Osteoblast (primary cell): ENCODE results near the gene ERGIC3. TPM values are rescaled to one million over a fixed set of nuclear protein-coding genes. Genes with fewer than 3 reads are reported as not detected.

Source experiments
- DNase-seq: peaks from one replicate; pipeline ENCODE4 v3.0.0; 2011; ENCODE audit warnings: low spot score, mixed read lengths; ENCODE audit not compliant: insufficient read length; ENCODE audit errors: missing footprints
- H2AFZ ChIP-seq: 2 replicates; pipeline ENCODE4 v1.6.0; 2011; ENCODE audit warnings: mild to moderate bottlenecking, low read length
- H3K27ac ChIP-seq: 2 replicates; pipeline ENCODE4 v1.5.1; 2011; ENCODE audit warnings: mild to moderate bottlenecking, low read depth, low read length, moderate library complexity
- H3K27me3 ChIP-seq: 2 replicates; pipeline ENCODE4 v1.6.0; 2012; ENCODE audit warnings: mild to moderate bottlenecking, control low read depth, inconsistent platforms, low read length, moderate library complexity; ENCODE audit not compliant: insufficient read depth
- H3K36me3 ChIP-seq: 2 replicates; pipeline ENCODE4 v1.5.1; 2011; ENCODE audit warnings: mild to moderate bottlenecking, low read length, control low read depth, moderate library complexity; ENCODE audit not compliant: insufficient read depth
- H3K4me1 ChIP-seq: 2 replicates; pipeline ENCODE4 v1.5.1; 2011; ENCODE audit warnings: mild to moderate bottlenecking, low read length, control low read depth, moderate library complexity; ENCODE audit not compliant: insufficient read depth
- H3K4me2 ChIP-seq: 2 replicates; pipeline ENCODE4 v1.6.0; 2011; ENCODE audit warnings: mild to moderate bottlenecking, low read length; ENCODE audit not compliant: insufficient read depth
- H3K4me3 ChIP-seq: fragments of 200-600 bp; sonication (generic); 3 replicates; pipeline ENCODE4 v1.5.1; 2012; ENCODE audit warnings: mild to moderate bottlenecking, low read length, inconsistent platforms; ENCODE audit not compliant: insufficient read depth
- H3K79me2 ChIP-seq: 2 replicates; pipeline ENCODE4 v1.6.0; 2012; ENCODE audit warnings: mild to moderate bottlenecking, low read length, control low read depth, inconsistent platforms; ENCODE audit not compliant: insufficient read depth
- H3K9me3 ChIP-seq: 2 replicates; pipeline ENCODE4 v1.5.1; 2011; ENCODE audit warnings: low read depth, low read length, control low read depth
- H4K20me1 ChIP-seq: 2 replicates; pipeline ENCODE4 v1.6.0; 2012; ENCODE audit warnings: mild to moderate bottlenecking, low read length, control low read depth; ENCODE audit not compliant: insufficient read depth
- CTCF ChIP-seq: IDR thresholded peaks from 2 replicates; pipeline ENCODE4 v1.5.1; 2011; ENCODE audit warnings: mild to moderate bottlenecking, low read depth, low read length, moderate library complexity; ENCODE audit errors: extremely low read depth
- total RNA-seq: library from RNA; depleted of rRNA; stranded (reverse); fragments of >200 nt; gene quantifications from 2 replicates; pipeline ENCODE4 v1.2.3, GENCODE V29; 2012

Gene ERGIC3
- total RNA-seq, 1 donor = 538 TPM

- Histone ChIP-seq H3K36me3 (peaks cover 69% of the 10 kb centered on the region), H3K4me2 (no peak overlapping the region), H3K27ac (no peak overlapping the region)
Measured at GRCh38 chr20:35503841-35504561, 37.9 kb upstream of the ERGIC3 start.

DNA sequence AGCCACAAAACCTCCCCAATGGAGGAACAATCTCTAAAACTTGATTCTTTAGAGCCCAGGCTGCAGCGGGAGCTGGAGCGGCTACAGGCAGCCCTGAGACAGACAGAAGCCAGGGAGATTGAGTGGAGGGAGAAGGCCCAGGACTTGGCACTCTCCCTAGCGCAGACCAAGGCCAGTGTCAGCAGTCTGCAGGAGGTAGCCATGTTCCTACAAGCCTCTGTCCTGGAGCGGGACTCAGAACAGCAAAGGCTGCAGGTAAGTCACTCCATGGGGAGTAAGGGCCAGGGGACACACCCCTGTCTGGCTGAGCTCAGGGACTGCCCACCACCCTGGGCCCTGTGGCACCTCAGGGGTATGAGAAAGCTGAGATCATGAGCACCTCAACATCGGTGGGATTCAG, 37.1 kb upstream of the ERGIC3 start:
- no peak for DNase-seq
- no peak overlapping the region for H3K4me3 ChIP-seq
- no peak overlapping the region for H3K4me2 ChIP-seq
- H3K79me2 ChIP-seq = no peaks in the 10 kb centered on the region
- H2AFZ ChIP-seq = no peak overlapping the region
- H3K9me3 ChIP-seq = no peaks in the 10 kb centered on the region
- H4K20me1 ChIP-seq = peaks cover 9% of the 10 kb centered on the region
- no peak overlapping the region for H3K27ac ChIP-seq
- peaks cover 7% of the 10 kb centered on the region for H3K4me1 ChIP-seq
- no peaks in the 10 kb centered on the region for H3K27me3 ChIP-seq
- no peak for TF ChIP-seq CTCF
- peaks cover 66% of the 10 kb centered on the region for H3K36me3 ChIP-seq

More at GRCh38 chr20:35503841-35504561, 37.9 kb upstream of the ERGIC3 start:
- Histone ChIP-seq H4K20me1 (peaks cover 9% of the 10 kb centered on the region), H3K4me1 (peaks cover 7% of the 10 kb centered on the region), H3K27me3 (no peaks in the 10 kb centered on the region), H3K4me3 (no peak overlapping the region), H3K79me2 (no peaks in the 10 kb centered on the region), H3K9me3 (no peaks in the 10 kb centered on the region), H2AFZ (no peak overlapping the region)
- TF ChIP-seq CTCF = no peak
- no peak for DNase-seq

DNA sequence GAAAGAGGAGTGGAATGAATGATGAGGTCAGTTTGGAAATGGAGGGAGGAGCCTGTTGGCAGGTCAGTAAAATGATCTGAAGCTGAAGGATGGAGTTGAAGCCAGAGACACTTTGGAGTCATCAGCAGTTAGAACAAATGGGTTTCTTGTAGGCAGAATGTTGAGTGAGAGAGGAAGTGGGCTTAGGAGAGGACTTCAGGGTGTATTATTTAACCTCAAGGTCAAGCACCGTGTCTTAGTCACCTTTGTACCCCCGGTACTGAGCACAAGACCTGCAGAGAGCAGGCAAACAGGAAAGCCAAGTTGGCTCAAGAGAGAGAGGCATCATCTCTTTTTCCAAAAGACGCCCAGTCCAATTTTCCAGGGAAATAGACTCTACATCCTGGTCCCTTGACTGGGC, 35.7 kb upstream of the ERGIC3 start:
- Histone ChIP-seq H3K4me2 (no peak overlapping the region), H3K27me3 (no peaks in the 10 kb centered on the region), H4K20me1 (peaks cover 9% of the 10 kb centered on the region), H3K9me3 (no peaks in the 10 kb centered on the region), H3K79me2 (no peaks in the 10 kb centered on the region), H3K4me3 (no peak overlapping the region), H3K36me3 (peaks cover 74% of the 10 kb centered on the region), H2AFZ (no peak overlapping the region), H3K4me1 (peaks cover 7% of the 10 kb centered on the region), H3K27ac (no peak overlapping the region)
- no peak for DNase-seq
- TF ChIP-seq CTCF = no peak

- Histone ChIP-seq H3K9me3 (no peaks in the 10 kb centered on the region), H3K4me3 (no peak overlapping the region), H3K27ac (no peak overlapping the region), H3K27me3 (no peaks in the 10 kb centered on the region), H3K36me3 (peaks cover 77% of the 10 kb centered on the region), H3K4me1 (peaks cover 7% of the 10 kb centered on the region), H2AFZ (no peak overlapping the region), H4K20me1 (peaks cover 14% of the 10 kb centered on the region), H3K4me2 (no peak overlapping the region), H3K79me2 (no peaks in the 10 kb centered on the region)
- no peak for TF ChIP-seq CTCF
- DNase-seq = no peak
Measured at GRCh38 chr20:35506872-35507638, 34.8 kb upstream of the ERGIC3 start.
